IMR-90 (cell line): ENCODE measurements around the gene RNF213. TPM values are rescaled to one million over a fixed set of nuclear protein-coding genes. Genes with fewer than 3 reads are reported as not detected.

Experiments used
- POLR2A ChIP-seq: IDR thresholded peaks from 2 replicates; pipeline ENCODE4 v1.6.1; 2012; ENCODE audit warnings: mild to moderate bottlenecking, low read depth, low read length
- RAD21 ChIP-seq: IDR thresholded peaks from 2 replicates; pipeline ENCODE4 v1.6.1; 2012; ENCODE audit warnings: low read length, improper control_type of control experiment
- polyA plus RNA-seq, 3 experiments: library from polyadenylated mRNA; depleted of rRNA; stranded (reverse); fragments of >200 nt; gene quantifications; 2 replicates each; pipeline ENCODE4 v1.2.3, GENCODE V29; 2012; ENCODE audit warnings: low replicate concordance in 1 of 3
- total RNA-seq: library from RNA; depleted of rRNA; stranded (reverse); fragments of >200 nt; gene quantifications from 2 replicates; pipeline ENCODE4 v1.2.3, GENCODE V29; 2012
- TF ChIP-seq, protein P1 (sequence below): conservative IDR thresholded peaks from 2 replicates; pipeline ENCODE4 v1.5.1; 2012; ENCODE audit warnings: mild to moderate bottlenecking, low read depth, low read length, improper control_type of control experiment

Gene RNF213
- total and polyA plus RNA-seq, 2 of the 4 experiments (the other 2 are of a cell fraction) = 23.4 to 36.0 TPM

DNA sequence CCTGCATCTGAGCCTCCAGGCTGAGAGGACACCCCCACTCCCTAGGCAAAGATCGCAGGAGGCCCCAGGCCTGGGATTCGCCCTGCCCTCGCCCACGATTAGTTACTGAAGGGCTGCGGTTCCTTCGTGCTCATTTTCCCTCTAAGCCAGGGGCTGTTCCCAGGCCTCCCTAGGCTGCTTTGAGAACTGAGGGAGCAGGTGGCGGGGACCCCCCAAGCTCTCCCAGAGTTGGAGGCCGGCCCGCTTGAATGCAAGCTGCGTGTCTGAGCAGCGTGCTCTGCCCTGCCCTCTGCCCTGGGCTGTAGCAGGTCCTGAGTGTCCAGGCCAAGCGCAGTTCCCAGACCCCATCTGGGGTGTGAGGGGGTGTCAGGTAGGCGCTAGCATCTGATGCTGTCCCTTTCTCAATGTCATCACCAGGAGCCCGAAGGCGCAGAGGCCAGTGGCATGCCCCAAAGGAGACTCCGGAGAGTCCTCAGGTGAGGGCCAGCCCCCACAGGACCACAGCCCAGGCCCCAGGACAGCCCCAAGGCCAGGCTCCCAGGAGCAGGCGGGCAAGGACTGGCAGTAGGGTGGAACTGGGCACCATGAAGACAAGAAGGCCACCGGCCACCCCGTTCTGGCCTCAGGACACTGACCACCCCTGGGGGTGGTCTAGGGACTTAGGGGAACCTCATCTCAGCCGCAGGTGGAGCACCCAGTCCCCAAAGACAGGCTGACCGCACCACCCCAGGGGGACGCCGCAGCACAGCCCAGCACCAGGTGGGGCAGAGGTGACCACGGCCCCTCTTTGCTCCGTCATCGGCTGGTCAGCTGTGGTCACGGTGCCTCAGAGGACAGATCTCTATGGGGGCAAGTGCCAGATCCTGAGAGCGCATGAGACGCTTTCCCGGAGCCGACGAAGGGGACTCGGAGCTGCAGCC is 169.0 kb downstream of the RNF213 start (continued):
- TF ChIP-seq, protein P1, sequence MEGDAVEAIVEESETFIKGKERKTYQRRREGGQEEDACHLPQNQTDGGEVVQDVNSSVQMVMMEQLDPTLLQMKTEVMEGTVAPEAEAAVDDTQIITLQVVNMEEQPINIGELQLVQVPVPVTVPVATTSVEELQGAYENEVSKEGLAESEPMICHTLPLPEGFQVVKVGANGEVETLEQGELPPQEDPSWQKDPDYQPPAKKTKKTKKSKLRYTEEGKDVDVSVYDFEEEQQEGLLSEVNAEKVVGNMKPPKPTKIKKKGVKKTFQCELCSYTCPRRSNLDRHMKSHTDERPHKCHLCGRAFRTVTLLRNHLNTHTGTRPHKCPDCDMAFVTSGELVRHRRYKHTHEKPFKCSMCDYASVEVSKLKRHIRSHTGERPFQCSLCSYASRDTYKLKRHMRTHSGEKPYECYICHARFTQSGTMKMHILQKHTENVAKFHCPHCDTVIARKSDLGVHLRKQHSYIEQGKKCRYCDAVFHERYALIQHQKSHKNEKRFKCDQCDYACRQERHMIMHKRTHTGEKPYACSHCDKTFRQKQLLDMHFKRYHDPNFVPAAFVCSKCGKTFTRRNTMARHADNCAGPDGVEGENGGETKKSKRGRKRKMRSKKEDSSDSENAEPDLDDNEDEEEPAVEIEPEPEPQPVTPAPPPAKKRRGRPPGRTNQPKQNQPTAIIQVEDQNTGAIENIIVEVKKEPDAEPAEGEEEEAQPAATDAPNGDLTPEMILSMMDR = no peak
- TF ChIP-seq RAD21 = no peak
- TF ChIP-seq POLR2A = no peak
